Astrocyte (in vitro differentiated cells and primary cell): ENCODE measurements around the gene ACSM6. TPM values are rescaled to one million over a fixed set of nuclear protein-coding genes. Genes with fewer than 3 reads are reported as not detected.

ENCODE experiments used
- DNase-seq: peaks from one replicate; pipeline ENCODE4 v3.0.0-alpha.2; 2010; ENCODE audit warnings: low read depth
- FAIRE-seq: peaks from 2 replicates; lab custom pipeline; 2011; peaks lifted over from hg19 to GRCh38; lab: Jason Lieb, UNC
- H2AFZ ChIP-seq: 2 replicates; pipeline ENCODE4 v1.6.0; 2012; ENCODE audit warnings: low read depth, low read length, inconsistent platforms
- H3K27ac ChIP-seq: 2 replicates; pipeline ENCODE4 v1.5.1; 2011; ENCODE audit warnings: low read depth, low read length, inconsistent platforms
- H3K27me3 ChIP-seq: 2 replicates; pipeline ENCODE4 v1.6.0; 2011; ENCODE audit warnings: low read length, inconsistent platforms; ENCODE audit not compliant: insufficient read depth
- H3K36me3 ChIP-seq: 2 replicates; pipeline ENCODE4 v1.5.1; 2011; ENCODE audit warnings: low read length, inconsistent platforms; ENCODE audit not compliant: insufficient read depth
- H3K4me1 ChIP-seq: 2 replicates; pipeline ENCODE4 v1.5.1; 2011; ENCODE audit warnings: low read length, inconsistent platforms; ENCODE audit not compliant: insufficient read depth
- H3K4me2 ChIP-seq: 2 replicates; pipeline ENCODE4 v1.6.0; 2012; ENCODE audit warnings: low read length, inconsistent platforms
- H3K4me3 ChIP-seq: 2 replicates; pipeline ENCODE4 v1.5.1; 2011; ENCODE audit warnings: low read depth, mild to moderate bottlenecking, low read length, inconsistent platforms; ENCODE audit not compliant: insufficient read depth
- H3K79me2 ChIP-seq: 2 replicates; pipeline ENCODE4 v1.6.0; 2012; ENCODE audit warnings: mild to moderate bottlenecking, low read length, inconsistent platforms; ENCODE audit not compliant: insufficient read depth
- H3K9ac ChIP-seq: 2 replicates; pipeline ENCODE4 v1.6.0; 2012; ENCODE audit warnings: mild to moderate bottlenecking, low read length, inconsistent platforms
- H3K9me3 ChIP-seq: 2 replicates; pipeline ENCODE4 v1.5.1; 2012; ENCODE audit warnings: low read depth, mild to moderate bottlenecking, low read length, inconsistent platforms; ENCODE audit not compliant: insufficient read depth
- H4K20me1 ChIP-seq: 2 replicates; pipeline ENCODE4 v1.6.0; 2012; ENCODE audit warnings: low read length, inconsistent platforms; ENCODE audit not compliant: insufficient read depth
- H3K27ac Mint-ChIP-seq: one replicate; pipeline ENCODE4 v1.8.0; 2021; ENCODE audit warnings: mild to moderate bottlenecking, mixed read lengths; ENCODE audit not compliant: unreplicated experiment
- H3K27me3 Mint-ChIP-seq: one replicate; pipeline ENCODE4 v1.8.0; 2021; ENCODE audit warnings: low read depth, mixed read lengths; ENCODE audit not compliant: unreplicated experiment
- H3K36me3 Mint-ChIP-seq: one replicate; pipeline ENCODE4 v1.8.0; 2021; ENCODE audit warnings: low read depth, mixed read lengths; ENCODE audit not compliant: unreplicated experiment
- H3K4me1 Mint-ChIP-seq: one replicate; pipeline ENCODE4 v1.8.0; 2021; ENCODE audit warnings: low read depth, mixed read lengths; ENCODE audit not compliant: unreplicated experiment
- H3K4me3 Mint-ChIP-seq: one replicate; pipeline ENCODE4 v1.8.0; 2021; ENCODE audit warnings: mild to moderate bottlenecking, moderate library complexity, mixed read lengths; ENCODE audit not compliant: unreplicated experiment
- H3K9me3 Mint-ChIP-seq: one replicate; pipeline ENCODE4 v1.8.0; 2021; ENCODE audit warnings: mild to moderate bottlenecking, mixed read lengths; ENCODE audit not compliant: unreplicated experiment
- CTCF ChIP-seq: IDR thresholded peaks from 2 replicates; pipeline ENCODE4 v1.5.1; 2011; ENCODE audit warnings: low read depth, mild to moderate bottlenecking, inconsistent platforms, low read length, moderate library complexity; ENCODE audit not compliant: insufficient read depth
- EZH2 ChIP-seq: IDR thresholded peaks from 2 replicates; pipeline ENCODE4 v1.6.1; 2012; ENCODE audit warnings: mild to moderate bottlenecking, low read length, inconsistent platforms; ENCODE audit not compliant: insufficient read depth
- total RNA-seq: library from RNA; stranded (reverse); gene quantifications from 2 replicates; pipeline ENCODE4 v1.2.1, GENCODE V29; 2021

The ACSM6 gene
- total RNA-seq, 1 donor from 2014 or later, result not detected

- H3K4me3 Mint-ChIP-seq, result peak overlapping the region; percentile 16
- DNase-seq, result no peak
- no peaks in the 10 kb centered on the region for H3K27me3 Mint-ChIP-seq
- peak overlapping the region; percentile 100 for H3K27ac Mint-ChIP-seq
- Histone ChIP-seq H3K4me3 (no peak overlapping the region), H2AFZ (no peak overlapping the region), H3K36me3 (peaks cover 4% of the 10 kb centered on the region), H3K9me3 (no peaks in the 10 kb centered on the region), H4K20me1 (no peaks in the 10 kb centered on the region), H3K4me2 (no peak overlapping the region), H3K4me1 (peaks cover 35% of the 10 kb centered on the region), H3K27ac (no peak overlapping the region), H3K79me2 (peaks cover 8% of the 10 kb centered on the region), H3K9ac (no peak overlapping the region), H3K27me3 (no peaks in the 10 kb centered on the region)
- peaks cover 38% of the 10 kb centered on the region for H3K36me3 Mint-ChIP-seq
- H3K9me3 Mint-ChIP-seq, result no peaks in the 10 kb centered on the region
- H3K4me1 Mint-ChIP-seq, result peaks cover 59% of the 10 kb centered on the region
- no peak for TF ChIP-seq CTCF
- no peak for TF ChIP-seq EZH2
- FAIRE-seq, result no peak
Measured at GRCh38 chr10:95262763-95263518, 68.9 kb downstream of the ACSM6 start.

- peaks cover 8% of the 10 kb centered on the region for H3K79me2 ChIP-seq
- H3K4me1 ChIP-seq, result peaks cover 44% of the 10 kb centered on the region
- H3K27ac Mint-ChIP-seq, result peak overlapping the region; percentile 96
- no peaks in the 10 kb centered on the region for H3K9me3 ChIP-seq
- no peak overlapping the region for H2AFZ ChIP-seq
- peaks cover 3% of the 10 kb centered on the region for H3K36me3 ChIP-seq
- no peaks in the 10 kb centered on the region for H3K27me3 Mint-ChIP-seq
- peaks cover 34% of the 10 kb centered on the region for H3K36me3 Mint-ChIP-seq
- H3K4me3 ChIP-seq, result no peak overlapping the region
- H3K9ac ChIP-seq, result no peak overlapping the region
- H3K4me2 ChIP-seq, result no peak overlapping the region
- H3K27ac ChIP-seq, result no peak overlapping the region
- H3K4me1 Mint-ChIP-seq, result peaks cover 67% of the 10 kb centered on the region
- H3K9me3 Mint-ChIP-seq, result no peaks in the 10 kb centered on the region
- no peak for TF ChIP-seq CTCF
- no peak for TF ChIP-seq EZH2
- no peaks in the 10 kb centered on the region for H3K27me3 ChIP-seq
- FAIRE-seq (no peak), DNase-seq (no peak)
- H4K20me1 ChIP-seq, result no peaks in the 10 kb centered on the region
- H3K4me3 Mint-ChIP-seq, result no peak overlapping the region
Measured at GRCh38 chr10:95263864-95264226, 69.8 kb downstream of the ACSM6 start.
